HuH-7 (cell line): ENCODE measurements around the gene PGAM5.

Experiments
- DNase-seq: peaks from one replicate; pipeline ENCODE4 v3.0.0; 2011; ENCODE audit warnings: low spot score

PGAM5 gene

GRCh38 chr12:132723015-132723763 lies 12.5 kb downstream of the PGAM5 start:
- DNase-seq: no peak

GRCh38 chr12:132723764-132724140 lies 13.1 kb downstream of the PGAM5 start:
- no peak for DNase-seq

DNA sequence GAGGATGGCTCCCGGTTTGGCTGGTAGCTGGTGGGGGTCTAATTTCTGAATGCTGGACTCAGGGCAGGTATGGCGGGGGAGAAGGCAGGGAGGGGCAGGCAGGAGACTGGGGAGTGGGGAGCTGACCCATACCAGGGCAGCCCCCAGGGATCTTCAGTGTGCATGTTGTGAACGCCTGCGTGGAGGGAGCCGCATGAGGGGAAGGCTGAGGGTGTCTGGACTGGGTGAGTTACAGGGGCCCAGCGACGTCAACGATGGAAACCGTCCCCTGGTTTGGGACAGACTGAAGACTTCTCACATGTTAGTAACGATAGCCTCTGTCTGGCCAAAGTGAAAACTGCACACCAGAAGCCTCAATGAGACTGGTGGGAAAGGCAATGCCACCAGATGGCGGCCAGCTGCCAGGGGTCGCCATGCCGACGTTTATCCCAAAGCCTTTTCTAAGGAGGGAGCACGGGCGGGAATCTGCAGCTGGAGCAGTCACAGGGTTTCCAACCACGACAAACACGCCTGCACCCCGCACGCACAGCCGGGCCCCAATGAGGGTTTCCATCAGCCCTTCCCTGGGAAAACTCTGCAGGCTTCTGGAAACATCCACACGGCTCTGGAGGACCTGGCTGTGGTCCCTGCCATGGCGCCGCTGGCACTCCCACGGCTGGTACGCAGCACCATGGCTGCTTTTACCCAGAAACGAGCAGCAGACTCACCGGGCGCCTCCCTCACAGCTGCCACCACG lies 14.0 kb downstream of the PGAM5 start:
- DNase-seq: no peak

GRCh38 chr12:132726386-132726785 lies 15.7 kb downstream of the PGAM5 start:
- DNase-seq: no peak

DNA sequence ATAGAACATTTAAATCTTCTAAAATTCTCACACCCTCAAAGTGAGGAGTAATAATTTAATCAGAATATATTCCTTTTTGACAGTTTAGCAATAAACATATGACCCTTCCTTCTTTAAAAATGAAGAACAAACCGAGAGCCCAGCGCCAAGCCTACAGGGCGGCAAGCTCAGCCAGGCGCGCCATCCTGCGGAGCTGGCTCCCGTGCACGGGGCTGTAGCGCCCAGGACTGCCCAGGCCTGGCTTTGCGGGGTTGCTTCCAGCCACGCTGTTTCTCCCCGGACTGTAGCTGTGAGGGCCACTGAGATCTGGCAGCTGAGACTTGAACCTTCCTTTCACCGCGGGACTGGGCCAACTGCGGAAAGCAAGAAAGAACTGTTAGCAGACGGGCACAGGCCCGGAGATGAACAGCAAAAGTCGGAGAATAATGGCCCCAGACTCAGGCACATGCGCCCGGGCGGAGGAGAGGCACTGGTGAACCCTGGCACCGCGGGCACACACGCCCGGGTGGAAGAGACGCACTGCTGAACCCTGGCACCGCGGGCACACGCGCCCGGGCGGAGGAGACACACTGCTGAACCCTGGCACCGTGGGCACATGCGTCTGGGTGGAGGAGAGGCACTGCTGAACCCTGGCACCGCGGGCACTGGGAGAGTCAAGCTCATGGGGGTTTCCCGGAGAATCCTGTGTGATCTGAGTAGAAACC lies 16.6 kb downstream of the PGAM5 start:
- no peak for DNase-seq

DNA sequence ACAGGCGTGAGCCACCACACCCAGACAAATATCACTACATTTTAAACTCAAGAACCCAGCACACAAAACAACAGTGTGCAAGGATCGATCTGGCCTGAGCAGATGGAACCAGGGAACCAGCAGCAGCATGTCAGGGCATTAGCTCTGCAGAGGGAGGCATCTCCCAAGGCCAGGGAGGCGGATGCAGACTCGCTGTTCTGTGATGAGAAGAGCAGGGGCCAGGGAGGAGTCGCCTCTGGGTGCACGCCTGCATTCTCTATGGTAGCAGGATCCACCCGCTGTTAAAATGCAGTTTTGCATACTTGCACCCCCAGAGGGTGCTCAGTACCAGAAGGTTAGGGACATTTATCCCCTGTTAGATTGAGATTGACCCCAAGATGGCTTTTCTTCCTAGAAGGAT lies 17.9 kb downstream of the PGAM5 start:
- DNase-seq: no peak

DNA sequence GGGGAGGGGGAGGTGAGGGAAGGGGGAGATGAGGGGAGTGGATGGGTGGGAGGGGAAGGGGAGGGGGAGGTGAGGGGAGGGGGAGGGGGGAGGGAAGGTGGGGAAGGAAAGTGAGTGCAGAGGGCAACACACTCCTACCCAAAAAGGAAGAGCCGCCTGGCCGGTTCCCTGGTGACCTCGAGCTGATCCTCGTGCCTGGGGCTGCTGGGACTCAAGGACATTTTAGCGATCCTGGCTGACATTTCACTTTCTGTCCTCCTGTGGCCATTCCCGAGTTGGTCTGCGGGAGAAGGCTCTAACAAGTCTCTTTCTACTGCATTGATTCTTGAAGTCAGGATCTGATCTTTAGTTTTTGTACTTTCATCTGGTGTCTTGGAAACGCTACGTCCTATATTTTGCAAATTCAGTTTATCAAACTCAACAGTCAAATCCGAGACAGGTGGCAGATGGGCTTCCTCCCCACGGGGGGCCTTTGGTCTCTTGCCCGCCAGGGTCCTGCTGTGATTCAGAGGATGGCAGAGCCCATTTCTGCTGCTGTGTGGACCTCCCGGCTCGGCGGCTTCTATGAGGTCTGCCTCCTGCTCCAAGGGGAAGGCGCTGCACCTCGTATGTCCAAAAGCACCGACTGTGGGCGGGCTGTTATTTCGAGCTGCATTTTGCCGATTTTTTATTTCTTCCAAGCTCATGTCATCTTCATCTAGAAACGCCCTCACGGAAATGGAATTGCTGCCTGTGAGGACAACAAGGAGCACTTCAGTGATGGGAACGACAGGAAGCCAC lies 19.1 kb downstream of the PGAM5 start:
- no peak for DNase-seq

DNA sequence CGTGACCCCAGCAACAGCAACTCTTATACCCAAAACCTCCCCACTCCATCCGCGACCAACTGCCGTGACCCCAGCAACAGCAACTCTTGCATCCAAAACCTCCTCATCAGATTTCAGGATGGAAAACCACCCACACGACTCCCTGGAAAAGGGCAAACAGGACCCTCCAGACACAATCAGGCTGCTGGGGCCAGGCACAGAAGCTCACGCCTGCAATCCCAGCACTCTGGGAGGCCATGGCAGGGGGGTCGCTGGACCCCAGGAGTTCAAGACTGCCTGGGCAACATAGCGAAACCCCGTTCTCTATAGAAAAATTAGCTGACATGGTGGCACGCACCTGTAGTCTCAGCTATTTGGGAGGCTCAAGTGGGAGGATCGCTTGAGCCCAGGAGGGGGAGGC lies 19.7 kb downstream of the PGAM5 start:
- no peak for DNase-seq

GRCh38 chr12:132731574-132731973 lies 20.9 kb downstream of the PGAM5 start:
- no peak for DNase-seq

GRCh38 chr12:132734206-132734605 lies 23.6 kb downstream of the PGAM5 start:
- no peak for DNase-seq

DNA sequence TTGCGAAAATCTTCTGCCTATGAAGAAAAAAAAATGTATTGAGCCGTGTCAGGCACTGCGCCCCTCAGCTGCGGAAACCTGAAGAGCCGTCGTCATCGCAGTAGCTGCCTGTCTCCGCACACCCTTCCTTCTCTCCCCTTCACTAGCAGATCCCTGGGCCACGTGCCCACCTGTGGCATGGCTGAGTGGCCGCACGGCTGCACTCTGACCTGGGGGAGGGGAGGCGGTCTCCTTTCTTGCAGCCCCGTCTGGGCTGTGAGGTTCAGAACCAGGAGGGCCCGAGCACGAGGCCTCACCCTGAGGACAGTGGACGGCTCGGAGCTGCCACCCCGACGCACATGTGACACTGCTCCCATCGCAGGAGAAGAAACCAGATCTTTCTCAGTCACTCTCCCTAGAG lies 24.9 kb downstream of the PGAM5 start:
- DNase-seq: no peak

- no peak for DNase-seq
These were observed 25.7 kb downstream of the PGAM5 start for GRCh38 chr12:132736378-132736777.

- no peak for DNase-seq
These were observed 26.3 kb downstream of the PGAM5 start for GRCh38 chr12:132736913-132737312.

- DNase-seq: no peak
These were observed 29.1 kb downstream of the PGAM5 start for GRCh38 chr12:132739600-132740312.

- no peak for DNase-seq
These were observed 29.6 kb downstream of the PGAM5 start for GRCh38 chr12:132740313-132740646.

DNA sequence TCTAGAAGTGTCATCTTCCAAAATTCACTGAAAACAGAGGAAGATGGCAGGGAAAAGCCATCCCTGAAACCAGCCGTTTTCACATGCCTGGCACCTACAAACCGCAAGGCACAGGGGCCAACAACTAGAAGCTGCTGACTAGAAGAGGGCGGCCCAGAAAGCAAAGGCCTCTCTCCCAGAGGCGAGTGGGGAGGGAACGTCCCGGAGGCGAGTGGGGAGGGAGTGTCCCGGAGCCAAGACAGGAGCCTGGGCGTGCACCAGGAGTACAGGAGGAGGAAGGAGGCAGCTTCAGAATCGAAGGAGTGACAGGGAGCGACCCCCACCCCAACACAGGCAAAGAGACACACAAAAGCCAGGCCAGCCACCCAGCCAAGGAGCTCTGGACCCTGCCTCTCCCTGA lies 30.0 kb downstream of the PGAM5 start:
- DNase-seq: no peak

- no peak for DNase-seq
These were observed 31.0 kb downstream of the PGAM5 start for GRCh38 chr12:132741620-132742019.

GRCh38 chr12:132743831-132744230 lies 33.2 kb downstream of the PGAM5 start:
- no peak for DNase-seq

DNA sequence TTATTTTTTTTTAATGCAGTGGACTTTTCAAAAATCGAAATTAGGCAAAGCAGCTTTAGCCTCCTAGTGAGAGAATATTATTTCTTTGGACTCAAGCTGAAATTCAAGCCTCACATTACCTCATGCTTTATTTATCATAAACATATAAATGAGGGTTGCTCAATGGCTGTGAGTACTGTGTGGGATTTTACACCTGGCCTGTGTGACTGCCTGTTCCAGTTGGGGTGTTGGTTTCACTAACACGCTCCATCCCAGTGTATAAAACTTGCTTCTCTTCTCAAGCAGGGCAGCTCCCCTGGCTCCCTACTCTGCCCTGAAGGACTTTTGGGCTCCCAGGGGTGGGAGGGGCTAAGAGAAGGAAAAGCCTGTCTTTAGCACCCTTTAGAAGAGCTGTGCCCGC lies 36.0 kb downstream of the PGAM5 start:
- no peak for DNase-seq

GRCh38 chr12:132747395-132747794 lies 36.8 kb downstream of the PGAM5 start:
- DNase-seq: no peak

- no peak for DNase-seq
These were observed 37.3 kb downstream of the PGAM5 start for GRCh38 chr12:132747896-132748295.

DNA sequence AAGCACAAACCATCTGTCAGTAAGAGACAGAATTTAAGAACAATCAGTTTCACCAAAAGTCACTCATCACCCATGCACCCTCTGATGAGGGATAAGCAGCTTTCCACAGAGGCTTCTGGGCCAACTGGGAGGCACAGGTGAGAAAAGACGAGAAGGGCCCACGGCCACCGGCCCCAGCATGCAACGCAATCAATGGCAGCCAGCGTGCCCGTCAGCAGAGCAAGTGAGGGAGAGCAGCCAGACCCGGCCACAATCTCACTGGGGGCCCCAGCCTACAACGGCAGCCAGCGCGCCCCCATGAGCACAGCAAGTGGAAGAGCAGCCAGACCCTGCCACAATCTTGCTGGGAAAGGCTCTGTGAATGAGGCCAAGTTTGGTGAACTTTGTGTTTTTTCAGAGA lies 37.7 kb downstream of the PGAM5 start:
- DNase-seq: no peak
